Neural cell (in vitro differentiated cells): ENCODE data around the gene RFTN1.

Experiments
- EP300 ChIP-seq: fragments of 450-650 bp; conservative IDR thresholded peaks from 2 replicates; pipeline ENCODE4 v1.6.1; 2014; ENCODE audit warnings: antibody characterized with exemption, mild to moderate bottlenecking, moderate library complexity; ENCODE audit not compliant: poor library complexity, severe bottlenecking
- EZH2 ChIP-seq: fragments of 200-600, 300-800 bp; shearing (Covaris generic), sonication (generic); IDR thresholded peaks from 2 replicates; pipeline ENCODE4 v1.6.1; 2014; ENCODE audit warnings: antibody characterized with exemption, low read length, borderline replicate concordance, mild to moderate bottlenecking; ENCODE audit not compliant: insufficient read depth, poor library complexity, severe bottlenecking
- MXI1 ChIP-seq: fragments of 450-650 bp; conservative IDR thresholded peaks from 2 replicates; pipeline ENCODE4 v1.6.1; 2014; ENCODE audit warnings: antibody characterized with exemption, mild to moderate bottlenecking; ENCODE audit not compliant: poor library complexity, severe bottlenecking
- POLR2AphosphoS5 ChIP-seq: IDR thresholded peaks from 2 replicates; pipeline ENCODE4 v1.6.1; 2012
- RAD21 ChIP-seq: fragments of 450-650 bp; conservative IDR thresholded peaks from 2 replicates; pipeline ENCODE4 v1.6.1; 2014; ENCODE audit warnings: antibody characterized with exemption, mild to moderate bottlenecking, moderate library complexity
- REST ChIP-seq: IDR thresholded peaks from 2 replicates; pipeline ENCODE4 v1.6.1; 2012; ENCODE audit warnings: borderline replicate concordance
- SMC3 ChIP-seq: fragments of 450-650 bp; conservative IDR thresholded peaks from 2 replicates; pipeline ENCODE4 v1.6.1; 2014; ENCODE audit warnings: antibody characterized with exemption, mild to moderate bottlenecking, moderate library complexity; ENCODE audit not compliant: poor library complexity
- TAF1 ChIP-seq: IDR thresholded peaks from 2 replicates; pipeline ENCODE4 v1.6.1; 2012; ENCODE audit warnings: low read depth
- TF ChIP-seq, protein P1 (sequence below): fragments of 450-650 bp; IDR thresholded peaks from 2 replicates; pipeline ENCODE4 v1.5.1; 2014; ENCODE audit warnings: antibody characterized with exemption, mild to moderate bottlenecking, moderate library complexity; ENCODE audit not compliant: poor library complexity, severe bottlenecking

DNA sequence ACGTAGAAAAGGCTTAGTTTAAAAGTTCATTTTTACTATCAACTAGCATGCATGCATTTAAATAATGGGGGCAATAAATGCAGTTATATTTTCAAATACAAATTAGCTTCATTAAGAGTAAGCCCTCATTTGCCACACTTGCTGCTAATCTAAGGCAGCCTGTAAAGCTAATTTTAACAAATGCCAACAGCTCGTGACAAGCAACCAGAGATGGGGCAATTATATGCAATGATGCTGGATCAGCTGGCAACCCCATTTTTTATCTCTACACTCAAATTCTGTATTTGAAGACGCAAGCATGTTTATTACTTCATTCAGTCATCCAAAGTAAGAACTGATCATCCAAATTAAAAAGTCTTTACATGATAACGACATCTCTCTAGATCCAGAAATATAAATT lies 12.1 kb downstream of the RFTN1 start:
- TF ChIP-seq TAF1, result no peak
- TF ChIP-seq, protein P1, sequence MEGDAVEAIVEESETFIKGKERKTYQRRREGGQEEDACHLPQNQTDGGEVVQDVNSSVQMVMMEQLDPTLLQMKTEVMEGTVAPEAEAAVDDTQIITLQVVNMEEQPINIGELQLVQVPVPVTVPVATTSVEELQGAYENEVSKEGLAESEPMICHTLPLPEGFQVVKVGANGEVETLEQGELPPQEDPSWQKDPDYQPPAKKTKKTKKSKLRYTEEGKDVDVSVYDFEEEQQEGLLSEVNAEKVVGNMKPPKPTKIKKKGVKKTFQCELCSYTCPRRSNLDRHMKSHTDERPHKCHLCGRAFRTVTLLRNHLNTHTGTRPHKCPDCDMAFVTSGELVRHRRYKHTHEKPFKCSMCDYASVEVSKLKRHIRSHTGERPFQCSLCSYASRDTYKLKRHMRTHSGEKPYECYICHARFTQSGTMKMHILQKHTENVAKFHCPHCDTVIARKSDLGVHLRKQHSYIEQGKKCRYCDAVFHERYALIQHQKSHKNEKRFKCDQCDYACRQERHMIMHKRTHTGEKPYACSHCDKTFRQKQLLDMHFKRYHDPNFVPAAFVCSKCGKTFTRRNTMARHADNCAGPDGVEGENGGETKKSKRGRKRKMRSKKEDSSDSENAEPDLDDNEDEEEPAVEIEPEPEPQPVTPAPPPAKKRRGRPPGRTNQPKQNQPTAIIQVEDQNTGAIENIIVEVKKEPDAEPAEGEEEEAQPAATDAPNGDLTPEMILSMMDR, result no peak
- TF ChIP-seq MXI1, result no peak
- TF ChIP-seq REST, result no peak
- no peak for TF ChIP-seq RAD21
- TF ChIP-seq POLR2AphosphoS5, result no peak
- TF ChIP-seq EP300, result no peak
- no peak for TF ChIP-seq EZH2
- TF ChIP-seq SMC3, result no peak
